ENCODE data around the gene DCXR.

DNA sequence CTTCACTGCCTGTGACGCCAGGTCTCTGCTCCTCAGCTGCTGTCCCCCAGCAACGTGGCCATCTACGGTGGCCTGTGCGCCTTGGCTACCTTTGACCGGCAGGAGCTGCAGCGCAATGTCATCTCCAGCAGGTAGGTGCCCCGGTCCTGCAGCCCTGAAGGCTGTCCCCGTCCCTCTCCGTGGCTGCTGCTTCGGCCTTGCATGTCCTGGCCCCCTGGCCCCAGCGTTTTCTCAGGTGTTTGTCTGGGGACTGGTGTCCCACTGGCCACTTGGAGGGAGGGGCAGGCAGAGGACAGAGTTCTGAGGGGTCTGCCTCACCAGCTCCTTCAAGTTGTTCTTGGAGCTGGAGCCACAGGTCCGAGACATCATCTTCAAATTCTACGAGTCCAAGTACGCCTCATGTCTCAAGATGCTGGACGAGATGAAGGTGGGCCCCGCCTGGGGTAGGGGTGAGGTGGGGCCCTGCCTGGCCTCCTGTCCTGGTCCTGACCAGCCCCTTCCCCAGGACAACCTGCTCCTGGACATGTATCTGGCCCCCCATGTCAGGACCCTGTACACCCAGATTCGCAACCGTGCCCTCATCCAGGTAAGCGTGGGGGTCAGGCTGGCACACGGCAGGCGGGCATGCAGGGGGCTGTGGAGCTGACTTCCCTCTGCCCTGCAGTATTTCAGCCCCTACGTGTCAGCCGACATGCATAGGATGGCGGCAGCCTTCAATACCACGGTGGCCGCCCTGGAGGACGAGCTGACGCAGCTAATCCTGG, 18.6 kb upstream of the DCXR start:
- no peak for TF ChIP-seq CTCF (IDR thresholded peaks at IDR 0.05; ENCODE audit: low read depth, low read length)
- no peak for TF ChIP-seq EZH2phosphoT487 (IDR thresholded peaks at IDR 0.05; ENCODE audit: low read depth)

Data from OCI-LY3 (cell line).